ENCODE results near the gene RASD2. TPM values are rescaled to one million over a fixed set of nuclear protein-coding genes. Genes with fewer than 3 reads are reported as not detected.

Gene RASD2
- total RNA-seq, 1 donor from 2014 or later = 0.16 TPM

GRCh38 chr22:35564975-35565867 is 24.6 kb downstream of the RASD2 start:
- FAIRE-seq (peak; percentile 81), DNase-seq (ENCODE audit: low read depth) (peak; percentile 74)
- Histone ChIP-seq H3K27ac (ENCODE audit: low read depth, low read length) (no peak overlapping the region), H3K9ac (ENCODE audit: low read length) (no peak overlapping the region), H3K27me3 (ENCODE audit: insufficient read depth, low read length) (peaks cover 8% of the 10 kb centered on the region), H3K79me2 (ENCODE audit: insufficient read depth, low read length) (no peaks in the 10 kb centered on the region), H2AFZ (ENCODE audit: low read depth, low read length) (no peak overlapping the region), H4K20me1 (ENCODE audit: insufficient read depth, low read length) (no peaks in the 10 kb centered on the region), H3K36me3 (ENCODE audit: insufficient read depth, low read length) (no peaks in the 10 kb centered on the region), H3K4me1 (ENCODE audit: insufficient read depth, low read length) (peaks cover 32% of the 10 kb centered on the region), H3K4me3 (ENCODE audit: insufficient read depth, low read depth, low read length) (no peak overlapping the region), H3K9me3 (ENCODE audit: insufficient read depth, low read depth, low read length) (no peaks in the 10 kb centered on the region), H3K4me2 (ENCODE audit: low read length) (peak overlapping the region; percentile 38)
- Mint-ChIP-seq H3K27me3 (ENCODE audit: low read depth, unreplicated experiment) (peaks cover 21% of the 10 kb centered on the region), H3K4me3 (ENCODE audit: unreplicated experiment) (no peak overlapping the region), H3K27ac (ENCODE audit: unreplicated experiment) (no peak overlapping the region), H3K9me3 (ENCODE audit: unreplicated experiment) (no peaks in the 10 kb centered on the region), H3K36me3 (ENCODE audit: low read depth, unreplicated experiment) (no peaks in the 10 kb centered on the region), H3K4me1 (ENCODE audit: low read depth, unreplicated experiment) (peaks cover 30% of the 10 kb centered on the region)
- no peak for TF ChIP-seq EZH2 (IDR thresholded peaks at IDR 0.05; ENCODE audit: insufficient read depth, low read length)
- no peak for TF ChIP-seq CTCF (IDR thresholded peaks at IDR 0.05; ENCODE audit: insufficient read depth, low read depth, low read length)

DNA sequence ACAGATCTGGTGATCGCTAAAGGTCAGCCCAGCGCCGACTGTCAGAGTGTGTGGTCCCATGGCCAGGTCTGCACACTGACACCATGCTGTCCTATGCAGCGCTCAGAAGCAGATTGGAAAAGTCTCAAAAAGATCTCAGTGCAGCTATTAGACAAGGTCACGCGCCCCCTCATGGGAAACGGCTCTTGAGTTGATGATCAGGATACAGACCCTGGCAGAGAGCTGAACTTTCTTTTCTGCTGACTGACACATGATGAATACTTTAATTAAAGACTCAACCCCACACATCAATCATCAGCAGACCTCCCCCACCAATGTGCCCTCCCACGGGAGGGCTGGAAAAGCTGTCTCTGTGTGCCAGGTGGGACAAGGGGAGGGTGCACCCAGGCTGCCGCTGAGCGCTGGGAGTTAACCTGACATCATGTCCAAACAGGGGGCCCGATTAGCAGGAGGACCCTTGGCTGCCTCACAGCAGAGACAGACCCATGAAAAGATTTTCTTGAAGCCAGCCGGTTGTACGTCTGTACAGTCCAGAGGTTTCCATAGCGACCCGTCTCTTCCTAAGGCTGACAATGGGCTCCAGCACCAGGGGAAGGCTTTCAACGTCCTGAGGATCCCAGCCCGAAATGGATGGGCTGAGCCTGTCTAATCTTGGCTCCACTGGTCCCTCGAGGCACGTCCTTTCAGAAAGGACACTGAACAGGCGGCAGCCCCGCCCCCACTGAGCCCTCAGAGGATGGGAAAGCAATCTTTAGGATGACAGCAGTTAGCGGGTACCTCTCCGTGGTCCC is 26.9 kb downstream of the RASD2 start:
- H3K27me3 Mint-ChIP-seq (ENCODE audit: low read depth, unreplicated experiment) = peaks cover 30% of the 10 kb centered on the region

More for the DNA sequence above, 26.9 kb downstream of the RASD2 start:
- no peaks in the 10 kb centered on the region for H3K9me3 ChIP-seq (ENCODE audit: insufficient read depth, low read depth, low read length)
- no peak overlapping the region for H3K4me3 ChIP-seq (ENCODE audit: insufficient read depth, low read depth, low read length)
- Mint-ChIP-seq H3K9me3 (ENCODE audit: unreplicated experiment) (no peaks in the 10 kb centered on the region), H3K4me1 (ENCODE audit: low read depth, unreplicated experiment) (peaks cover 15% of the 10 kb centered on the region), H3K36me3 (ENCODE audit: low read depth, unreplicated experiment) (no peaks in the 10 kb centered on the region), H3K27ac (ENCODE audit: unreplicated experiment) (no peak overlapping the region), H3K4me3 (ENCODE audit: unreplicated experiment) (no peak overlapping the region)
- FAIRE-seq (no peak), DNase-seq (ENCODE audit: low read depth) (no peak)
- TF ChIP-seq EZH2 (IDR thresholded peaks at IDR 0.05; ENCODE audit: insufficient read depth, low read length) = no peak
- TF ChIP-seq CTCF (IDR thresholded peaks at IDR 0.05; ENCODE audit: insufficient read depth, low read depth, low read length) = no peak
- no peaks in the 10 kb centered on the region for H3K36me3 ChIP-seq (ENCODE audit: insufficient read depth, low read length)
- H2AFZ ChIP-seq (ENCODE audit: low read depth, low read length) = no peak overlapping the region
- H3K9ac ChIP-seq (ENCODE audit: low read length) = no peak overlapping the region
- no peaks in the 10 kb centered on the region for H3K79me2 ChIP-seq (ENCODE audit: insufficient read depth, low read length)
- H3K4me2 ChIP-seq (ENCODE audit: low read length) = no peak overlapping the region
- H4K20me1 ChIP-seq (ENCODE audit: insufficient read depth, low read length) = no peaks in the 10 kb centered on the region
- H3K27me3 ChIP-seq (ENCODE audit: insufficient read depth, low read length) = peaks cover 8% of the 10 kb centered on the region
- no peak overlapping the region for H3K27ac ChIP-seq (ENCODE audit: low read depth, low read length)
- H3K4me1 ChIP-seq (ENCODE audit: insufficient read depth, low read length) = peaks cover 15% of the 10 kb centered on the region

Data from astrocyte (in vitro differentiated cells and primary cell).